Measurements from ENCODE around the gene PSMD13. TPM values are rescaled to one million over a fixed set of nuclear protein-coding genes. Genes with fewer than 3 reads are reported as not detected.

Gene PSMD13
- total RNA-seq, 1 donor from 2014 or later: 137 TPM

DNA sequence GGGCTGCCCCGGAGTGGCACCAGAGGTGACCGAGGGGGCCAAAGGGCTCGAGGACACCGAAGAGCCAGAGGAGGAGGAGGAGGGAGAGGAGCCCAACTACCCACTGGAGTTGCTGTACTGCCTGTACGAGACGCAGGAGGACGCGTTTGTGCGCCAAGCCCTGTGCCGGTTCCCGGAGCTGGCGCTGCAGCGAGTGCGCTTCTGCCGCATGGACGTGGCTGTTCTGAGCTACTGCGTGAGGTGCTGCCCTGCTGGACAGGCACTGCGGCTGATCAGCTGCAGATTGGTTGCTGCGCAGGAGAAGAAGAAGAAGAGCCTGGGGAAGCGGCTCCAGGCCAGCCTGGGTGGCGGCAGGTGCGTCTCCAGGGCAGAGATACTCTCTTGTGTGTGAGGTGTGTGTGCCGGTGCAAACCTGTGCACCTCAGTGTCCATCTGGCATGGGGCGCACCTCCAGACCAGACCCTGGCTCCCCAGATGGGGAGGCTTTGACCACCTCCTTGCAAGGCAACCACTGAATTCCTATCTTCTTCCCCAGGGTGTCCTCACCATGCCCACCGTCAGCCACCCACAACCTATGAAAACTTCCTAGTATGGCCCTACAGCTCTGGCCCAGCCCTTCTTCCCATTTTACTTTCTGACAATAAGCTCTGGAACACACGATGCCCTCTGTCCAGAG, 44.8 kb downstream of the PSMD13 start:
- Histone ChIP-seq H3K9me3 (ENCODE audit: insufficient read depth, low read depth, low read length) (no peaks in the 10 kb centered on the region), H3K4me3 (ENCODE audit: insufficient read depth, low read depth, low read length) (no peak overlapping the region), H3K27me3 (ENCODE audit: insufficient read depth, low read length) (peaks cover 54% of the 10 kb centered on the region), H3K36me3 (ENCODE audit: insufficient read depth, low read length) (no peaks in the 10 kb centered on the region), H2AFZ (ENCODE audit: low read depth, low read length) (no peak overlapping the region), H3K79me2 (ENCODE audit: insufficient read depth, low read length) (no peaks in the 10 kb centered on the region), H3K27ac (ENCODE audit: low read depth, low read length) (no peak overlapping the region), H4K20me1 (ENCODE audit: insufficient read depth, low read length) (no peaks in the 10 kb centered on the region), H3K9ac (ENCODE audit: low read length) (no peak overlapping the region), H3K4me1 (ENCODE audit: insufficient read depth, low read length) (no peaks in the 10 kb centered on the region), H3K4me2 (ENCODE audit: low read length) (no peak overlapping the region)
- Mint-ChIP-seq H3K36me3 (ENCODE audit: low read depth, unreplicated experiment) (peaks cover 8% of the 10 kb centered on the region), H3K9me3 (ENCODE audit: unreplicated experiment) (peaks cover 11% of the 10 kb centered on the region), H3K4me3 (ENCODE audit: unreplicated experiment) (no peak overlapping the region), H3K4me1 (ENCODE audit: low read depth, unreplicated experiment) (no peaks in the 10 kb centered on the region), H3K27me3 (ENCODE audit: low read depth, unreplicated experiment) (peaks cover 50% of the 10 kb centered on the region), H3K27ac (ENCODE audit: unreplicated experiment) (no peak overlapping the region)
- DNase-seq (ENCODE audit: low read depth): no peak
- no peak for FAIRE-seq
- TF ChIP-seq EZH2 (IDR thresholded peaks at IDR 0.05; ENCODE audit: insufficient read depth, low read length) (no peak), CTCF (IDR thresholded peaks at IDR 0.05; ENCODE audit: insufficient read depth, low read depth, low read length) (no peak)

- Mint-ChIP-seq H3K27ac (ENCODE audit: unreplicated experiment) (no peak overlapping the region), H3K36me3 (ENCODE audit: low read depth, unreplicated experiment) (peaks cover 5% of the 10 kb centered on the region), H3K9me3 (ENCODE audit: unreplicated experiment) (peaks cover 7% of the 10 kb centered on the region), H3K27me3 (ENCODE audit: low read depth, unreplicated experiment) (peaks cover 54% of the 10 kb centered on the region), H3K4me1 (ENCODE audit: low read depth, unreplicated experiment) (no peaks in the 10 kb centered on the region), H3K4me3 (ENCODE audit: unreplicated experiment) (no peak overlapping the region)
- no peak for DNase-seq (ENCODE audit: low read depth)
- H3K36me3 ChIP-seq (ENCODE audit: insufficient read depth, low read length): no peaks in the 10 kb centered on the region
- no peak overlapping the region for H3K27ac ChIP-seq (ENCODE audit: low read depth, low read length)
- no peaks in the 10 kb centered on the region for H4K20me1 ChIP-seq (ENCODE audit: insufficient read depth, low read length)
- H3K4me1 ChIP-seq (ENCODE audit: insufficient read depth, low read length): no peaks in the 10 kb centered on the region
- no peak overlapping the region for H2AFZ ChIP-seq (ENCODE audit: low read depth, low read length)
- H3K9ac ChIP-seq (ENCODE audit: low read length): no peak overlapping the region
- H3K27me3 ChIP-seq (ENCODE audit: insufficient read depth, low read length): peaks cover 51% of the 10 kb centered on the region
- TF ChIP-seq CTCF (IDR thresholded peaks at IDR 0.05; ENCODE audit: insufficient read depth, low read depth, low read length) (no peak), EZH2 (IDR thresholded peaks at IDR 0.05; ENCODE audit: insufficient read depth, low read length) (no peak)
- H3K4me2 ChIP-seq (ENCODE audit: low read length): no peak overlapping the region
- H3K9me3 ChIP-seq (ENCODE audit: insufficient read depth, low read depth, low read length): no peaks in the 10 kb centered on the region
- FAIRE-seq: no peak
- H3K4me3 ChIP-seq (ENCODE audit: insufficient read depth, low read depth, low read length): no peak overlapping the region
- H3K79me2 ChIP-seq (ENCODE audit: insufficient read depth, low read length): no peaks in the 10 kb centered on the region
Measured at GRCh38 chr11:282171-282570, 45.4 kb downstream of the PSMD13 start.

GRCh38 chr11:282630-283360, 46.0 kb downstream of the PSMD13 start:
- Mint-ChIP-seq H3K4me3 (ENCODE audit: unreplicated experiment) (no peak overlapping the region), H3K9me3 (ENCODE audit: unreplicated experiment) (peaks cover 4% of the 10 kb centered on the region), H3K4me1 (ENCODE audit: low read depth, unreplicated experiment) (no peaks in the 10 kb centered on the region), H3K36me3 (ENCODE audit: low read depth, unreplicated experiment) (peaks cover 5% of the 10 kb centered on the region), H3K27ac (ENCODE audit: unreplicated experiment) (no peak overlapping the region), H3K27me3 (ENCODE audit: low read depth, unreplicated experiment) (peaks cover 52% of the 10 kb centered on the region)
- H3K9ac ChIP-seq (ENCODE audit: low read length): no peak overlapping the region
- no peak overlapping the region for H3K27ac ChIP-seq (ENCODE audit: low read depth, low read length)
- no peaks in the 10 kb centered on the region for H3K9me3 ChIP-seq (ENCODE audit: insufficient read depth, low read depth, low read length)
- no peak overlapping the region for H3K4me2 ChIP-seq (ENCODE audit: low read length)
- H3K4me3 ChIP-seq (ENCODE audit: insufficient read depth, low read depth, low read length): no peak overlapping the region
- DNase-seq (ENCODE audit: low read depth) (no peak), FAIRE-seq (no peak)
- no peaks in the 10 kb centered on the region for H3K4me1 ChIP-seq (ENCODE audit: insufficient read depth, low read length)
- no peaks in the 10 kb centered on the region for H4K20me1 ChIP-seq (ENCODE audit: insufficient read depth, low read length)
- TF ChIP-seq EZH2 (IDR thresholded peaks at IDR 0.05; ENCODE audit: insufficient read depth, low read length): no peak
- no peak for TF ChIP-seq CTCF (IDR thresholded peaks at IDR 0.05; ENCODE audit: insufficient read depth, low read depth, low read length)
- no peaks in the 10 kb centered on the region for H3K79me2 ChIP-seq (ENCODE audit: insufficient read depth, low read length)
- peaks cover 54% of the 10 kb centered on the region for H3K27me3 ChIP-seq (ENCODE audit: insufficient read depth, low read length)
- H2AFZ ChIP-seq (ENCODE audit: low read depth, low read length): no peak overlapping the region
- no peaks in the 10 kb centered on the region for H3K36me3 ChIP-seq (ENCODE audit: insufficient read depth, low read length)
